GM12874 (cell line): Measurements from ENCODE around the gene SNRPA.

ENCODE experiments used
- CTCF ChIP-seq: IDR thresholded peaks from 2 replicates; pipeline ENCODE4 v1.5.1; 2011; ENCODE audit warnings: low read depth, mild to moderate bottlenecking, control low read depth, low read length, moderate library complexity; ENCODE audit not compliant: insufficient read depth

Gene SNRPA

DNA sequence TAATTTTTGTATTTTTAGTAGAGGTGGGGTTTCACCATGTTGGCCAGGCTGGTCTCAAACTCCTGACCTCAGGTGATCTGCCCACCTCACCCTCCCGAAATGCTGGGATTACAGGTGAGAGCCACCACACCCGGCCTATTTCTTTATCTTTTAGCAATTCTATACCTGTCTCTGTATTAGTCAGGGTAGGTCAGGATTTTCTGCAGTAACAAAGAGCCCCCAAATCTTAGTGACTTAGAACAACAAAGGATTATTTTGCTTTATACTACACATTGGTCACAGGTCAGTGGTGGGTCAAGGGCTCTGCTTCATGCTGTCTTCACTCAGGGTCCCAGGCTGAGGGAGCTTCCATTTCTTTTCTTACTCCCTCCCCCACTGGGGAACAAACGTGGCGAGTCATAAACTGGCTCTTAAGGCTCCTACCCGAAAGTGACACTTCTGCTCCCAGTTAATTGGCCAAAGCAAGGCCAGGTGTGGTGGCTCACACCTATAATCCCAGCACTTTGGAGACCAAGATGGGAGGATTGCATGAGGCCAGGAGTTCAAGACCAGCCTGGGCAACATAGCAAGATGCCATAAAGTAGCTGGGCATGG, 27.2 kb upstream of the SNRPA start:
- no peak for TF ChIP-seq CTCF

GRCh38 chr19:40724315-40724714, 26.7 kb upstream of the SNRPA start:
- no peak for TF ChIP-seq CTCF

GRCh38 chr19:40724855-40725254, 26.1 kb upstream of the SNRPA start:
- TF ChIP-seq CTCF: no peak

- TF ChIP-seq CTCF: no peak
These were observed 24.7 kb upstream of the SNRPA start for GRCh38 chr19:40726279-40726678.

DNA sequence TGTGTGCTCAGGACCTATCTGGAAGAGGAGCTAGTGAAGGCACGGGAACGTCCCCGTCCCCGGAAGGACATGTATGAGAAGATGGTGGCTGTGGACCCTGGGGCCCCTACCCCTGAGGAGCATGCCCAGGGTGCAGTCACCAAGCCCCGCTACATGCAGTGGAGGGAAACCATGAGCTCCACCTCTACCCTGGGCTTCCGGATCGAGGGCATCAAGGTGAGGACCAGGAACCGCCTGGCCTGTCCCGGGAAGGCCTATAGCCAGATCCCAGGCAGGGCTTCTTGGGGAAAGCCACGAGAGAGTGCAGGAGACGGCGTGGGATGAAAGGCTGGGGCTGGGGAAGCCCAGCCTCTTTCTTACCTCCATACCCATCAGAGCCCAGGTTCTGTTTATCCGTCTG, 17.9 kb upstream of the SNRPA start:
- no peak for TF ChIP-seq CTCF

DNA sequence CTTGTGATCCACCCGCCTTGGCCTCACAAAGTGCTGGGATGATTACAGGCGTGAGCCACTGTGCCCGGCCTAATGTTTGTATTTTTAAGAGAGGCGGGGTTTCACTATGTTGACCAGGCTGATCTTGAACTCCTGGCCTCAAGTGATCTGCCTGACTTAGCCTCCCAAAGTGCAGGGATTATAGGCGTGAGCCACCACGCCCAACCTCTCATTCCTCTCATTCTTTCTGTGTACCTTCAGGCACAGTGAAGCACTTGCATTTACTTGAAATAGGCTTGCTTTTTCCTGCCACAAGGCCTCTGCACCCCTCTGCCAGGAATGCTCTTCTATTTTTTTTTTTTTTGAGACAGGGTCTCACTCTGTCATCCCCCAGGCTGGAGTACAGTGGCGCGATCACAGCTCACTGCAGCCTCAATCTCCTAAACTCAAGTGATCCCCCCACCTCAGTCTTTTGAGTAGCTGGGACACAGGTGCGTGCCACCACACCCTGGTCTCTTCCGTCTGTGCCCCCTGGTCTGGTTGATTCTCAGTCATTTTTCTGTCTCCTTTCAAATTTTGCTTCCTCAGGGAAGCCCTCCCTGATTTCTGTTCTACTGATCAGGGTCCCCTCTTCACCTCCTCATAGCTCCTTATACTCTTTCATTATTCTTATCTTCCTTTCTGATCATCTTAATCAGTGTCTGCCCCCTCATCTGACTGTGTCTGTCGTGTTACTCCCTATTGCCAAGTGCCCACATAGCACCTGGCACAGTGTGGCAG, 15.8 kb upstream of the SNRPA start:
- TF ChIP-seq CTCF: no peak

- no peak for TF ChIP-seq CTCF
These were observed 14.3 kb upstream of the SNRPA start for GRCh38 chr19:40736661-40737060.
